ENCODE results near the gene NAPB. TPM values are rescaled to one million over a fixed set of nuclear protein-coding genes. Genes with fewer than 3 reads are reported as not detected.

Gene NAPB
- total and polyA plus RNA-seq, 10 of the 15 experiments (the other 5 are each of a cell fraction or from before 2014, with no cell fraction given) = 2.1 to 15.9 (median 7.2) TPM

GRCh38 chr20:23363257-23363649 is 58.0 kb downstream of the NAPB start:
- DNase-seq (ENCODE audit: low read depth, low spot score) (no peak), FAIRE-seq (no peak), ATAC-seq (peak; percentile 1; the same call in 1 of the 3 replicates)
- in situ Hi-C loops (cut with MboI) (loop anchor here (25.0 kb wide), 2 partner anchors 1699 to 1899 kb away; partner anchors contain the start of gene ACSS1), intact Hi-C loops (cut with micrococcal nuclease; ENCODE audit: unreplicated experiment) (loop anchor here (1.0 to 5.0 kb wide), 2 partner anchors 57 to 264 kb away; no protein-coding TSS in a partner anchor)
- H3K36me3 ChIP-seq (ENCODE audit: control insufficient read depth in 2 of 2, insufficient read depth in 2 of 2, low read length in 1 of 2) = peaks cover 4 to 7% of the 10 kb centered on the region in 2 experiments
- no peaks in the 10 kb centered on the region for H3K27me3 ChIP-seq (replicated peaks in 1 of 2; ENCODE audit: control insufficient read depth in 2 of 2, insufficient read depth in 2 of 2, low read length in 1 of 2)
- WGBS (ENCODE audit: insufficient coverage, insufficient replicate concordance, low lambda C conversion rate, missing lambda C conversion rate) = 4% methylated on average over 4 of the region's 4 CpGs
- no peaks in the 10 kb centered on the region for H3K9me3 ChIP-seq (replicated peaks; ENCODE audit: control insufficient read depth, insufficient read depth, low read length)
- H3K4me1 ChIP-seq (ENCODE audit: control insufficient read depth, insufficient read depth, low read length) = peaks cover 23% of the 10 kb centered on the region
- RAD21 ChIA-PET (ENCODE audit: unreplicated experiment) = interaction anchor here (3.6 kb wide), 1 partner anchor 13 kb away, joined by 11 read pairs; the partner anchor contains the start of gene NXT1
- peak overlapping the region; percentile 80 for H3K27ac ChIP-seq (ENCODE audit: control insufficient read depth, insufficient read depth)
- TF ChIP-seq IRF4 (IDR thresholded peaks at IDR 0.05; ENCODE audit: low read depth, low read length) (no peak), MEF2B (IDR thresholded peaks at IDR 0.05; ENCODE audit: partially characterized antibody, poor library complexity, severe bottlenecking) (peak; percentile 12), YY1 (IDR thresholded peaks at IDR 0.05; ENCODE audit: low read depth, low read length) (no peak), RFX5 (IDR thresholded peaks at IDR 0.05; ENCODE audit: low read depth, low read length) (no peak), HDGF (IDR thresholded peaks at IDR 0.05) (peak; percentile 50; the same call in 1 of the 2 replicates), NBN (IDR thresholded peaks at IDR 0.05) (0 out of 2 replicates have a peak, but pooled peaks have one; percentile 16), ATF7 (IDR thresholded peaks at IDR 0.05; ENCODE audit: low read depth) (0 out of 2 replicates have a peak, but pooled peaks have one; percentile 9), NFYA (IDR thresholded peaks at IDR 0.05; ENCODE audit: borderline replicate concordance, low read depth, low read length) (no peak), CREB1 (IDR thresholded peaks at IDR 0.05; ENCODE audit: low read depth) (peak; percentile 61; the same call in 1 of the 2 replicates), ZBTB4 (CRISPR knock-in tag; IDR thresholded peaks at IDR 0.05) (no peak), POU2F2 (IDR thresholded peaks at IDR 0.05; ENCODE audit: borderline replicate concordance, low read depth, low read length) (peak; percentile 61; the same call in 1 of the 3 replicates)
- POLR2A ChIA-PET = interaction anchor here (1.6 kb wide), 1 partner anchor 57 kb away, joined by 4 read pairs; no protein-coding TSS in a partner anchor
- CTCF ChIA-PET = interaction anchor here (2.7 kb wide), 1 partner anchor 13 kb away, joined by 11 read pairs; the partner anchor contains the start of gene NXT1
- H3K9ac ChIP-seq (ENCODE audit: control insufficient read depth, insufficient read depth, low read length) = peak overlapping the region; percentile 82; the same call in 1 of the 2 replicates
- H3K4me3 ChIP-seq = peak overlapping the region; percentile 81
- H2AFZ ChIP-seq (ENCODE audit: control insufficient read depth, low read depth, low read length) = no peak overlapping the region
- peaks cover 56% of the 10 kb centered on the region for H3K79me2 ChIP-seq (ENCODE audit: control insufficient read depth, insufficient read depth, low read length)
- SMC1A ChIA-PET (ENCODE audit: uncharacterized antibody, unreplicated experiment) = interaction anchor here (1.1 kb wide), 1 partner anchor 16 kb away, joined by 3 read pairs; no protein-coding TSS in a partner anchor
- peak overlapping the region; percentile 90 for H3K4me2 ChIP-seq (ENCODE audit: control insufficient read depth, insufficient read depth)
- H4K20me1 ChIP-seq (ENCODE audit: control insufficient read depth, insufficient read depth) = no peaks in the 10 kb centered on the region
- BruUV-seq (replicated peaks) = no TSS peak

Measured in GM12878 (cell line).